H1 (cell line): ENCODE measurements around the gene HOXA11. TPM values are rescaled to one million over a fixed set of nuclear protein-coding genes. Genes with fewer than 3 reads are reported as not detected.

Experiments used
- CREB1 ChIP-seq: IDR thresholded peaks from 2 replicates; pipeline ENCODE4 v1.6.1; 2012; ENCODE audit warnings: inconsistent platforms
- CTCF ChIP-seq, 3 experiments: IDR thresholded peaks; 1 replicate in 2 of 3; 2 replicates in 1 of 3; pipeline versions ENCODE4 v1.5.1 to v1.6.1; 2011; ENCODE audit warnings: low read length in 3 of 3, mild to moderate bottlenecking in 3 of 3, inconsistent platforms in 2 of 3, low read depth in 1 of 3, moderate library complexity in 1 of 3; ENCODE audit not compliant: insufficient read depth in 1 of 3; ENCODE audit errors: control extremely low read depth in 1 of 3
- EZH2 ChIP-seq: fragments of 200-600 bp; sonication (generic); IDR thresholded peaks from 2 replicates; pipeline ENCODE4 v1.7.1; 2012; ENCODE audit warnings: low read depth, mild to moderate bottlenecking, moderate library complexity, low read length, inconsistent platforms; ENCODE audit not compliant: severe bottlenecking
- NANOG ChIP-seq: IDR thresholded peaks from 2 replicates; pipeline ENCODE4 v1.6.1; 2011; ENCODE audit warnings: low read length, low read depth, mild to moderate bottlenecking, inconsistent platforms; ENCODE audit not compliant: insufficient read depth, poor library complexity, severe bottlenecking
- polyA plus RNA-seq, 7 experiments: library from polyadenylated mRNA; depleted of rRNA in 3 of 7; stranded (reverse) in 5 of 7; unstranded in 2 of 7; fragments of >200 nt in 5 of 7; fragments of 200-250 nt in 2 of 7; gene quantifications; 1 replicate in 5 of 7; 2 replicates in 1 of 7; 4 replicates in 1 of 7; pipeline versions ENCODE4 v1.2.1 to v1.2.3, GENCODE V29; 2011 to 2013; ENCODE audit warnings: missing spikeins in 2 of 7, mixed read lengths in 2 of 7
- total RNA-seq: library from RNA; stranded (reverse); fragmentation: NEBNext Ultra II Directional; extraction: Animal tissue kit (Norgen Biotek cat#: 25700); gene quantifications from 2 replicates; pipeline ENCODE4 v1.2.1, GENCODE V29; 2021
- TF ChIP-seq, protein P1 (sequence below): IDR thresholded peaks from 2 replicates; pipeline ENCODE4 v1.6.1; 2012; ENCODE audit warnings: inconsistent platforms

The HOXA11 gene
- total and polyA plus RNA-seq, 2 of the 8 experiments (the other 6 are each of a cell fraction or from before 2014, with no cell fraction given), result not detected

DNA sequence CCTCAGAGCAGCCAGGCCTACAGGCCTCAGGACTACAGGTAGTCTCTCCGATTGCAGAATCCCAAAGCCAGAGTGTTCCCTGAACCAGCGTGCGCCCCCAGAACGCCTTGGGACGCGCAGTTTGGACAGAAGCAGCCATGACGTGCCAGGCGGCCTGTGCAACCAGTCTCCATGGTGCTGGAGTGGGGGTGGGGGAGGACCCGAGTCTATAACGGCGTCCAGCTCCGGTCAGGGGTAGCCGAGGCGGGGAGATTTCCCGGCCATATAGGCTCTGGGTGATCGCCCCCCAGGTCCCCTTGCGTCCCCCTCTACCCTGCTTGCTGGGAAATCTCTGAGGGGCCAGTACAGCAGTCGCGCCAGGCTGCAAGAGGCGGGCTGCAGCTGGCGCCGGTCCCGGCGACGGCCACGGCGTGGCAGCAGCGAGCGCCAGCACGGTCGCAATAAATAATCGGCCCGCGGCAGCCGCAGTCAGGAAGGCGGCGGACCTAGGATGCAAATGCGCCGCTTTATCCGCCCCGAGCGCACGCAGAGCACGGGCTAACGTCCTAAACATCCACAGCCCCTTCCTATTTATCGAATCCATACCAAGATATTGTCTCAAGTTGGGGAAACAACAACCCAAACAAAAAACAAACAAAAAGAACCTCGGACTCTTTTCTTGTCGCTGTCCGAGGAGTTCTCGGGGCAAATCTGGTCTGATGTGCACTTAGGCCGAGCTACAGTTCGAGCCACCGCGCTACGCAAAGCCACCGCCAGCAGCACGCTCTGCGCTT, 34.3 kb downstream of the HOXA11 start (continued):
- TF ChIP-seq CTCF (IDR thresholded peaks at IDR 0.05; ENCODE audit: control extremely low read depth in 1 of 3, insufficient read depth in 1 of 3, low read depth in 1 of 3, low read length in 3 of 3), result peak in 2 of 3 experiments; percentile 78 to 83; a peak in 3 of 4 replicates
- peak; percentile 13 for TF ChIP-seq EZH2
- TF ChIP-seq, protein P1, sequence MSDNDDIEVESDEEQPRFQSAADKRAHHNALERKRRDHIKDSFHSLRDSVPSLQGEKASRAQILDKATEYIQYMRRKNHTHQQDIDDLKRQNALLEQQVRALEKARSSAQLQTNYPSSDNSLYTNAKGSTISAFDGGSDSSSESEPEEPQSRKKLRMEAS, result peak; percentile 23
- peak; percentile 36; the same call in 1 of the 2 replicates for TF ChIP-seq CREB1
- peak; percentile 8 for TF ChIP-seq NANOG
- TF ChIP-seq, all 59 proteins: peak for 10
